CD8-positive, alpha-beta memory T cell (primary cell): Measurements from ENCODE around the gene APOE. TPM values are rescaled to one million over a fixed set of nuclear protein-coding genes. Genes with fewer than 3 reads are reported as not detected.

ENCODE experiments used
- polyA plus RNA-seq: library from polyadenylated mRNA; unstranded; fragments of 300-500 nt; fragmentation: Illumina TruSeq; gene quantifications from one replicate; pipeline ENCODE4 v1.2.3, GENCODE V29; 2021
- total RNA-seq, 2 experiments: library from RNA; stranded (reverse); gene quantifications; one replicate each; pipeline ENCODE4 v1.2.3, GENCODE V29; 2021

Gene APOE
- total and polyA plus RNA-seq, 3 experiments from 2014 or later: 4.5 TPM; not detected in 1

Other genes with a start within 250 kb of the APOE start
- under 1 TPM; 0.18 to 0.24 TPM for gene CEACAM19, start 234.3 kb upstream of the APOE start, total RNA-seq
- gene CEACAM19, start 234.3 kb upstream of the APOE start, polyA plus RNA-seq: not detected
- not detected for gene CEACAM16, start 206.6 kb upstream of the APOE start, total RNA-seq
- gene CEACAM16, start 206.6 kb upstream of the APOE start, polyA plus RNA-seq: not detected
- 10 to 100 TPM; 30.5 to 33.9 TPM for gene BCL3, start 157.1 kb upstream of the APOE start, total RNA-seq
- 9.8 TPM for gene BCL3, start 157.1 kb upstream of the APOE start, polyA plus RNA-seq
- not detected for gene CBLC, start 127.9 kb upstream of the APOE start, total RNA-seq
- not detected for gene CBLC, start 127.9 kb upstream of the APOE start, polyA plus RNA-seq
- gene BCAM, start 96.7 kb upstream of the APOE start, total RNA-seq: not detected
- gene BCAM, start 96.7 kb upstream of the APOE start, polyA plus RNA-seq: not detected
- gene NECTIN2, start 59.5 kb upstream of the APOE start, total RNA-seq: under 1 TPM; 0.22 to 0.66 TPM
- gene NECTIN2, start 59.5 kb upstream of the APOE start, polyA plus RNA-seq: 0.47 TPM
- 100 to 1,000 TPM; 211 to 218 TPM for gene TOMM40, start 14.5 kb upstream of the APOE start, total RNA-seq
- 41.4 TPM for gene TOMM40, start 14.5 kb upstream of the APOE start, polyA plus RNA-seq
- gene APOC1, start 8.8 kb downstream of the APOE start, total RNA-seq: 1 to 10 TPM; 4.6 to 5.7 TPM
- not detected for gene APOC1, start 8.8 kb downstream of the APOE start, polyA plus RNA-seq
- gene APOC4, start 36.4 kb downstream of the APOE start, total RNA-seq: not detected
- not detected for gene APOC4, start 36.4 kb downstream of the APOE start, polyA plus RNA-seq
- gene APOC2, start 40.3 kb downstream of the APOE start, total RNA-seq: not detected
- not detected for gene APOC2, start 40.3 kb downstream of the APOE start, polyA plus RNA-seq
- gene CLPTM1, start 49.6 kb downstream of the APOE start, total RNA-seq: 10 to 100 TPM; 78.6 to 82.5 TPM
- gene CLPTM1, start 49.6 kb downstream of the APOE start, polyA plus RNA-seq: 27.5 TPM
- gene RELB, start 95.7 kb downstream of the APOE start, total RNA-seq: 10 to 100 TPM; 53.4 to 57.4 TPM
- gene RELB, start 95.7 kb downstream of the APOE start, polyA plus RNA-seq: 22.7 TPM
- gene CLASRP, start 133.2 kb downstream of the APOE start, total RNA-seq: 10 to 100 TPM; 75.5 to 84.1 TPM
- 7.9 TPM for gene CLASRP, start 133.2 kb downstream of the APOE start, polyA plus RNA-seq
- 1 to 10 TPM; 7.9 to 8.5 TPM for gene ZNF296, start 170.7 kb downstream of the APOE start, total RNA-seq
- 6.7 TPM for gene ZNF296, start 170.7 kb downstream of the APOE start, polyA plus RNA-seq
- gene GEMIN7, start 173.5 kb downstream of the APOE start, total RNA-seq: 10 to 100 TPM; 51.6 TPM
- gene GEMIN7, start 173.5 kb downstream of the APOE start, polyA plus RNA-seq: 93.5 TPM
- 10 to 100 TPM; 17.8 to 18.3 TPM for gene PPP1R37, start 187.4 kb downstream of the APOE start, total RNA-seq
- gene PPP1R37, start 187.4 kb downstream of the APOE start, polyA plus RNA-seq: 0.79 TPM